ENCODE measurements around the gene KDM4B. TPM values are rescaled to one million over a fixed set of nuclear protein-coding genes. Genes with fewer than 3 reads are reported as not detected.

The KDM4B gene
- total RNA-seq, 1 donor from 2014 or later, result 153 TPM

- no peak for TF ChIP-seq CTCF (IDR thresholded peaks at IDR 0.05; ENCODE audit: partially characterized antibody, unreplicated experiment)
- Mint-ChIP-seq H3K27ac (ENCODE audit: unreplicated experiment) (peak overlapping the region; percentile 75), H3K9me3 (ENCODE audit: unreplicated experiment) (peaks cover 17% of the 10 kb centered on the region), H3K4me1 (ENCODE audit: low read depth, unreplicated experiment) (peaks cover 46% of the 10 kb centered on the region), H3K36me3 (ENCODE audit: unreplicated experiment) (peaks cover 10% of the 10 kb centered on the region), H3K27me3 (ENCODE audit: unreplicated experiment) (peaks cover 13% of the 10 kb centered on the region), H3K4me3 (ENCODE audit: unreplicated experiment) (no peak overlapping the region)
- DNase-seq, result no peak
Measured at GRCh38 chr19:5090465-5091017, 121.6 kb downstream of the KDM4B start.

- Mint-ChIP-seq H3K27ac (ENCODE audit: unreplicated experiment) (peak overlapping the region; percentile 75), H3K9me3 (ENCODE audit: unreplicated experiment) (peaks cover 16% of the 10 kb centered on the region), H3K36me3 (ENCODE audit: unreplicated experiment) (peaks cover 10% of the 10 kb centered on the region), H3K4me3 (ENCODE audit: unreplicated experiment) (no peak overlapping the region), H3K4me1 (ENCODE audit: low read depth, unreplicated experiment) (peaks cover 46% of the 10 kb centered on the region), H3K27me3 (ENCODE audit: unreplicated experiment) (peaks cover 13% of the 10 kb centered on the region)
- DNase-seq, result no peak
- TF ChIP-seq CTCF (IDR thresholded peaks at IDR 0.05; ENCODE audit: partially characterized antibody, unreplicated experiment), result no peak
Measured at GRCh38 chr19:5091018-5091683, 122.2 kb downstream of the KDM4B start.

GRCh38 chr19:5091684-5092480 lies 123.0 kb downstream of the KDM4B start:
- Mint-ChIP-seq H3K4me1 (ENCODE audit: low read depth, unreplicated experiment) (peaks cover 46% of the 10 kb centered on the region), H3K9me3 (ENCODE audit: unreplicated experiment) (peaks cover 16% of the 10 kb centered on the region), H3K36me3 (ENCODE audit: unreplicated experiment) (peaks cover 12% of the 10 kb centered on the region), H3K4me3 (ENCODE audit: unreplicated experiment) (peak overlapping the region; percentile 49), H3K27me3 (ENCODE audit: unreplicated experiment) (peaks cover 13% of the 10 kb centered on the region), H3K27ac (ENCODE audit: unreplicated experiment) (peak overlapping the region; percentile 67)
- no peak for TF ChIP-seq CTCF (IDR thresholded peaks at IDR 0.05; ENCODE audit: partially characterized antibody, unreplicated experiment)
- no peak for DNase-seq

- peaks cover 13% of the 10 kb centered on the region for H3K27me3 Mint-ChIP-seq (ENCODE audit: unreplicated experiment)
- peaks cover 43% of the 10 kb centered on the region for H3K4me1 Mint-ChIP-seq (ENCODE audit: low read depth, unreplicated experiment)
- no peak overlapping the region for H3K4me3 Mint-ChIP-seq (ENCODE audit: unreplicated experiment)
- H3K36me3 Mint-ChIP-seq (ENCODE audit: unreplicated experiment), result peaks cover 14% of the 10 kb centered on the region
- H3K9me3 Mint-ChIP-seq (ENCODE audit: unreplicated experiment), result peaks cover 16% of the 10 kb centered on the region
- TF ChIP-seq CTCF (IDR thresholded peaks at IDR 0.05; ENCODE audit: partially characterized antibody, unreplicated experiment), result no peak
- H3K27ac Mint-ChIP-seq (ENCODE audit: unreplicated experiment), result peak overlapping the region; percentile 95
- DNase-seq, result no peak
Measured at GRCh38 chr19:5092481-5092843, 123.5 kb downstream of the KDM4B start.

Data from glutamatergic neuron (in vitro differentiated cells).